Measurements from ENCODE around the gene KIRREL2.

DNA sequence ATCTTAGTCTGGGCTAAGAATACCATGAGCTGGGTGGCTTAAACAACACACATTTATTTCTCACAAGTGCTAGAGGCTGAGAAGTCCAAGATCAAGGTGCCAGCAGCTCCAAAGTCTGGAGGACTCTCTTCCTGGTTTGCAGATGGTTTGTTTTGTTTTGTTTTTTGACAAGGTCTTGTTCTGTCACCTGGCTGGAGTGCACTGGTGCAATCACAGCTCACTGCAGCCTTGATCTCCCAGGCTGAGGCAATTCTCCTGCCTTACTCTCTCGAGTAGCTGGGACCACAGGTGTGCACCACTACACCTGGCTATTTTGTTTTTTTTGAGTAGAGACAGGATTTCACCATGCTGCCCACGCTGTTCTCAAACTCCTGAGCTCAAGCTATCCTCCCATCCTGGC is 27.2 kb downstream of the KIRREL2 start:
- TF ChIP-seq, protein P1, sequence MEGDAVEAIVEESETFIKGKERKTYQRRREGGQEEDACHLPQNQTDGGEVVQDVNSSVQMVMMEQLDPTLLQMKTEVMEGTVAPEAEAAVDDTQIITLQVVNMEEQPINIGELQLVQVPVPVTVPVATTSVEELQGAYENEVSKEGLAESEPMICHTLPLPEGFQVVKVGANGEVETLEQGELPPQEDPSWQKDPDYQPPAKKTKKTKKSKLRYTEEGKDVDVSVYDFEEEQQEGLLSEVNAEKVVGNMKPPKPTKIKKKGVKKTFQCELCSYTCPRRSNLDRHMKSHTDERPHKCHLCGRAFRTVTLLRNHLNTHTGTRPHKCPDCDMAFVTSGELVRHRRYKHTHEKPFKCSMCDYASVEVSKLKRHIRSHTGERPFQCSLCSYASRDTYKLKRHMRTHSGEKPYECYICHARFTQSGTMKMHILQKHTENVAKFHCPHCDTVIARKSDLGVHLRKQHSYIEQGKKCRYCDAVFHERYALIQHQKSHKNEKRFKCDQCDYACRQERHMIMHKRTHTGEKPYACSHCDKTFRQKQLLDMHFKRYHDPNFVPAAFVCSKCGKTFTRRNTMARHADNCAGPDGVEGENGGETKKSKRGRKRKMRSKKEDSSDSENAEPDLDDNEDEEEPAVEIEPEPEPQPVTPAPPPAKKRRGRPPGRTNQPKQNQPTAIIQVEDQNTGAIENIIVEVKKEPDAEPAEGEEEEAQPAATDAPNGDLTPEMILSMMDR (conservative IDR thresholded peaks at IDR 0.05; ENCODE audit: low read length) = no peak
- TF ChIP-seq EZH2phosphoT487 (IDR thresholded peaks at IDR 0.05; ENCODE audit: borderline replicate concordance) = no peak
